NCI-H748 (cell line): Measurements from ENCODE around the gene SAMD4A.

Experiments
- DNase-seq: peaks from one replicate; lab custom pipeline; 2025; ENCODE audit not compliant: unreplicated experiment; lab: John Stamatoyannopoulos, UW

The SAMD4A gene

GRCh38 chr14:54653712-54654469 lies 87.0 kb downstream of the SAMD4A start:
- no peak for DNase-seq

- DNase-seq = no peak
These were observed 87.7 kb downstream of the SAMD4A start for GRCh38 chr14:54654605-54655004.

GRCh38 chr14:54658836-54659235 lies 91.9 kb downstream of the SAMD4A start:
- no peak for DNase-seq

GRCh38 chr14:54659365-54659764 lies 92.4 kb downstream of the SAMD4A start:
- peak; percentile 79 for DNase-seq

- no peak for DNase-seq
These were observed 93.7 kb downstream of the SAMD4A start for GRCh38 chr14:54660604-54661111.

- no peak for DNase-seq
These were observed 95.7 kb downstream of the SAMD4A start for GRCh38 chr14:54662491-54663133.

- no peak for DNase-seq
These were observed 98.0 kb downstream of the SAMD4A start for GRCh38 chr14:54664961-54665360.

GRCh38 chr14:54665946-54666345 lies 99.0 kb downstream of the SAMD4A start:
- DNase-seq = no peak

GRCh38 chr14:54667026-54667744 lies 100.3 kb downstream of the SAMD4A start:
- no peak for DNase-seq

GRCh38 chr14:54667764-54668163 lies 100.8 kb downstream of the SAMD4A start:
- no peak for DNase-seq

- no peak for DNase-seq
These were observed 103.0 kb downstream of the SAMD4A start for GRCh38 chr14:54669721-54670561.

- no peak for DNase-seq
These were observed 104.6 kb downstream of the SAMD4A start for GRCh38 chr14:54671537-54671936.

GRCh38 chr14:54672181-54672580 lies 105.3 kb downstream of the SAMD4A start:
- no peak for DNase-seq

- no peak for DNase-seq
These were observed 105.8 kb downstream of the SAMD4A start for GRCh38 chr14:54672688-54673087.

GRCh38 chr14:54673193-54674045 lies 106.5 kb downstream of the SAMD4A start:
- DNase-seq = no peak

- no peak for DNase-seq
These were observed 107.3 kb downstream of the SAMD4A start for GRCh38 chr14:54674046-54674741.

- no peak for DNase-seq
These were observed 108.6 kb downstream of the SAMD4A start for GRCh38 chr14:54675236-54676128.
